ENCODE results near the gene KRTAP4-16. TPM values are rescaled to one million over a fixed set of nuclear protein-coding genes. Genes with fewer than 3 reads are reported as not detected.
"Not testable (repeated sequence)": the region's sequence is repeated elsewhere in the genome, so short reads cannot be mapped to it uniquely, and the experiment has no call there.

The KRTAP4-16 gene
- total RNA-seq = not detected
- long read RNA-seq = 0 reads

- DNase-seq (no peak), ATAC-seq (no peak)
- intact Hi-C loops (cut with DNase I, micrococcal nuclease) = no loop called here
Observed at GRCh38 chr17:41101586-41102259, at the start of gene KRTAP4-16. Gene KRTAP4-16, minus strand, starts transcription at chr17:41102209. Its CDS starts 0 bp downstream, at chr17:41102209.

GRCh38 chr17:41151525-41151924 is 49.5 kb upstream of the KRTAP4-16 start:
- DNase-seq (no peak), ATAC-seq (no peak)
- intact Hi-C loops (cut with DNase I, micrococcal nuclease) = no loop called here

GRCh38 chr17:41150026-41150425 is 48.0 kb upstream of the KRTAP4-16 start:
- ATAC-seq (no peak), DNase-seq (no peak)
- intact Hi-C loops (cut with DNase I, micrococcal nuclease) = no loop called here

DNA sequence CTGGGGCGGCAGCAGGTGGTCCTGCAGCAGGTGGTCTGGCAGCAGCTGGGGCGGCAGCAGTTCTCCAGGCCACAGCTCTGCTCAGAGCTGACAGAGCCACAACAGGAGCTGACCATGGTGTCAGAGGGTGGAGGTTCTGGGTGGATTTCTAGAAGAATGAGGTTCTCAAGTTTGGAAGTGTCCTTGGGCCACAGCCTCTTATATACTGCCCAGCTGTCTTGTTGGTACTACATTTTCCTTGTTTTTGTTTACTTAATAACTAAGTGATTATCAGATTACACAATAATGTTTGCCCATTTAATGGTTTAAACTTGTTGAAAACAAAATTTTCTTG is 47.6 kb upstream of the KRTAP4-16 start, which contains the start of gene KRTAP4-5:
KRTAP4-5 (minus strand) TSS at position 174 of the 334 bp plus-strand sequence; CDS start at position 116, 58 bp downstream.
- no peak for DNase-seq
- no peak for ATAC-seq
- intact Hi-C loops (cut with DNase I, micrococcal nuclease) = no loop called here

DNA sequence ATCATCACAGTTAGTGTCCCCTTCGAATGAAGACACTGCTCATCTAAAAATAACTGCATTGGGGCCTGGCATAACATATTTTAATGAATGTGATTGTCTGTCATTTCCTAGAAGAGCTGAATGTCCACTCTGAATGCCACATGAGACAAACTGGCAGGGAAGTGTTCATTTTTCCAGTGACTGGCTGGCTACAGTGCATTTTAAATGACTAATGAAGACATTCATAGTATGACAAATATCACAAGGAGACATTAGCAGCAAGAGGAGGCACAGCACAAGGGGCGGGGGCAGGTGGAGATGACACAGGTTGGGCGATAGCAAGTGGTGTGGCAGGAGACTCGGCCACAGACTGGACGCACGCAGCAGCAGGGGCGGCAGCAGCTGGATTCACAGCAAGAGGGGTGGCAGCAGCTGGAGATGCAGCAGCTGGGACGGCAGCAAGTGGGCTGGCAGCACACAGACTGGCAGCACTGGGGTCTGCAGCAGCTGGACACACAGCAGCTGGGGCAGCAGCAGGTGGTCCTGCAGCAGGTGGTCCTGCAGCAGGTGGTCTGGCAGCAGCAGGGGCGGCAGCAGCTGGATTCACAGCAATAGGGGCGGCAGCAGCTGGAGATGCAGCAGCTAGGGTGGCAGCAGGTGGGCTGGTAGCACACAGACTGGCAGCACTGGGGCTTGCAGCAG is 47.1 kb upstream of the KRTAP4-16 start:
- intact Hi-C loops (cut with DNase I, micrococcal nuclease); ATAC-seq; DNase-seq: not testable (repeated sequence)

- ATAC-seq (no peak), DNase-seq (no peak)
- intact Hi-C loops (cut with DNase I, micrococcal nuclease) = no loop called here
Observed at GRCh38 chr17:41147531-41148204, 45.7 kb upstream of the KRTAP4-16 start.

- no peak for ATAC-seq
- intact Hi-C loops (cut with DNase I, micrococcal nuclease) = no loop called here
Observed at GRCh38 chr17:41145261-41145660, 43.3 kb upstream of the KRTAP4-16 start.

GRCh38 chr17:41144846-41145245 is 42.8 kb upstream of the KRTAP4-16 start:
- DNase-seq (no peak), ATAC-seq (no peak)
- intact Hi-C loops (cut with DNase I, micrococcal nuclease) = no loop called here

More at GRCh38 chr17:41145261-41145660, 43.3 kb upstream of the KRTAP4-16 start:
- no peak for DNase-seq

GRCh38 chr17:41141361-41141760 is 39.4 kb upstream of the KRTAP4-16 start:
- ATAC-seq = no peak

GRCh38 chr17:41140360-41141131 is 38.5 kb upstream of the KRTAP4-16 start, which contains the start of gene KRTAP4-6:
Gene KRTAP4-6, minus strand, starts transcription at chr17:41140544. Its CDS starts 57 bp downstream, at chr17:41140487.
- intact Hi-C loops (cut with DNase I, micrococcal nuclease) = no loop called here
- ATAC-seq (no peak), DNase-seq (no peak)

More at GRCh38 chr17:41141361-41141760, 39.4 kb upstream of the KRTAP4-16 start:
- intact Hi-C loops (cut with DNase I, micrococcal nuclease) = no loop called here
- no peak for DNase-seq

DNA sequence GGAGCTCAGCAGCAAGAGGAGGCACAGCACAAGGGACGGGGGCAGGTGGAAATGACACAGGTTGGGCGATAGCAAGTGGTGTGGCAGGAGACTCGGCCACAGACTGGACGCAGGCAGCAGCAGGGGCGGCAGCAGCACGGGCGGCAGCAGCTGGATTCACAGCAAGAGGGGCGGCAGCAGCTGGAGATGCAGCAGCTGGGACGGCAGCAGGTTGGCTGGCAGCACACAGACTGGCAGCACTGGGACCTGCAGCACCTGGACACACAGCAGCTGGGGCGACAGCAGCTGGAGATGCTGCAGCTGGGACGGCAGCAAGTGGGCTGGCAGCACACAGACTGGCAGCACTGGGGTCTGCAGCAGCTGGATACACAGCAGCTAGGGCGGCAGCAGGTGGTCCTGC is 37.9 kb upstream of the KRTAP4-16 start:
- intact Hi-C loops (cut with DNase I, micrococcal nuclease); ATAC-seq; DNase-seq: not testable (repeated sequence)

GRCh38 chr17:41133880-41134735 is 32.1 kb upstream of the KRTAP4-16 start:
- DNase-seq (no peak), ATAC-seq (no peak)
- intact Hi-C loops (cut with DNase I, micrococcal nuclease) = no loop called here

DNA sequence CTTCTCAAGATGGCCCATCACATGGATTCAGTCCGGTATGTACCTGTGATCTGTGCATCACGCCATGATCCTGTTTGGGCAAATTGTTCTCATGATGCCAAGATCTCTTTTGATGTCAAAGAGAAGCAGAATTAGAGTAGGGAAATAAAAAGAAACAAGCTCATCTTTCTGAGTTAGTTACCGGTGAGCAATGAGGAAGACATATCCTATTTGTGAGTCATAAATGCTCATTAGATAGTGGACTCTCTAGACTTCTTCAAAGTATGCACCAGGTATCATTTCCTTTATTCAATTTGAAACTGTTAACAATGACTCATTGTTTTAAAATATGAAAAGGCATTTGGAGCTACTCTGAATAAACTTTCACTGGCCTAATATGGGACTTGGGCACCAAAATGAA is 30.0 kb upstream of the KRTAP4-16 start:
- no peak for ATAC-seq
- intact Hi-C loops (cut with DNase I, micrococcal nuclease) = no loop called here

GRCh38 chr17:41127371-41127770 is 25.4 kb upstream of the KRTAP4-16 start:
- ATAC-seq (no peak), DNase-seq (no peak)
- intact Hi-C loops (cut with DNase I, micrococcal nuclease) = no loop called here

More for the DNA sequence above, 30.0 kb upstream of the KRTAP4-16 start:
- DNase-seq = no peak

DNA sequence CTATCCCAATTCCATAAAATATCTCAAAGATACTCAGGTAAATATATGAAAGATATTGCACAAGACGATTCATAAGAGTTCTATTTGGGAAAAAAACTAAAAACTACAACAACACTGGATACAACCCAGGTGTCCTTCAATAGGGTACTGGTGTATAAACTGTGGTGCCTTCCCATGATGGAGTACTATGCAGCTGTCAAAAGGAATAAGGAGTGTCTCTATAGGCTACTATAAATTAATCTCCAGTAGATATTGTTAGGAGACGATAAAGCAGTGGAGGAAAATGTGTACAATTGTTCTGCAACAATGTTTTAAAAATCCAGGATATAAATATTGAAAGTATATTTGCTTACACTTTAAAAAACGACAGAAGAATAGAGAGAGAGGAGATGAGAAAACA is 24.4 kb upstream of the KRTAP4-16 start:
- intact Hi-C loops (cut with DNase I, micrococcal nuclease) = no loop called here
- no peak for ATAC-seq
- no peak for DNase-seq

DNA sequence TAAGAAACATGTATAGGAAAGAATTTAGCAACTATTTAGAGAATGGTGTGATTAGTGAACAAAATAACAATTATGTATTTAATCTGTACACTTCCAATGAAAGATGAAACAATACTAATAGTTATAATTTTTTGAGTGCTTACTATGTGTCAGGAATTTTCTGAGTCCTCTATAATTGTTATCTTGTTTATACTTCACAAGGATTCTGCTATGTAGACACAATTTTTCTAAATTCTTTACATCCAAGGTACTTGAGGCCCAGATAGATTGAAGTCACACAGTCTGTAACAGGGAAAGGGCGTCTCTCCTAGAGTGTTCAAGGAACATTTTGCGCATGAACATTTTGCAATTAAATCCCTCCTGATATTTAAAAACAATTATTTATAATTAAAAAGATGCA is 23.1 kb upstream of the KRTAP4-16 start:
- ATAC-seq (no peak), DNase-seq (no peak)
- intact Hi-C loops (cut with DNase I, micrococcal nuclease) = no loop called here

DNA sequence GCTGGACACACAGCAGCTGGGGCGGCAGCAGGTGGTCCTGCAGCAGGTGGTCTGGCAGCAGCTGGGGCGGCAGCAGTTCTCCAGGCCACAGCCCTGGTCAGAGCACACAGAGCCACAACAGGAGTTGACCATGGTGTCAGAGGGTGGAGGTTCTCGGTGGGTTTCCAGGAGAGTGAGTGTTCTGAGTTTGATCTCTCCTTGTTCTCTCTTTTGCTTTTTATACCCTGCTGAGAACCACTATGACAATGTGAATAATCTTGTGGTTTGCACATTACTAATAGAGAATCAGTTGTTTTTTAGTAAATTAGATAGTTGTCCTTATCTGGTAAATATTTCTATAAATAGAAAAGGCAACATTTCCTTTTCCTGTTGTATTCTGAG is 22.0 kb upstream of the KRTAP4-16 start, which contains the start of gene KRTAP4-12:
KRTAP4-12 (minus strand) TSS at position 192 of the 381 bp plus-strand sequence; CDS start at position 132, 60 bp downstream.
- ATAC-seq; DNase-seq; intact Hi-C loops (cut with DNase I, micrococcal nuclease): not testable (repeated sequence)

All from left colon (tissue), 2 donors.